Astrocyte (in vitro differentiated cells and primary cell): ENCODE data around the gene TENM4.

Source experiments
- EZH2 ChIP-seq: IDR thresholded peaks from 2 replicates; pipeline ENCODE4 v1.6.1; 2012; ENCODE audit warnings: mild to moderate bottlenecking, low read length, inconsistent platforms; ENCODE audit not compliant: insufficient read depth
- TF ChIP-seq, protein P1 (sequence below): IDR thresholded peaks from 2 replicates; pipeline ENCODE4 v1.5.1; 2011; ENCODE audit warnings: low read depth, mild to moderate bottlenecking, inconsistent platforms, low read length, moderate library complexity; ENCODE audit not compliant: insufficient read depth

DNA sequence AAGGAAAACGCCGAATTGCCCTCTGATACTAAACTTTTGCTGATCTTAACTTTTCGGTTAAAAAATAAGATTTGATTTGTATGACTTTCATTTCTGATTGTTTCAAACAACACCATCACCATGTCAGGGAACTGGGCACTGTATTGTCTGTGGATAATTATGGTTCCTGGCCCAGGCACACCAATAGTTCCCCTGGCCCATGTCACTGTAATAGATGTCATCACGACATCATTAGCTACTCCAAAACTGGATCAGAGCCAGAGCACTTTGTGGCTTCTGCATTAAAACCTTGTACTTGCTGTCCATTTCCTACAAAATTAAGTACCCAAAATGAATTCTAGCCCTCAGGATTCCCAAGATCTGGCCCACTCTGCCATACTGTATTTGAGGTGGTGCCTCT, 746.7 kb downstream of the TENM4 start:
- TF ChIP-seq, protein P1, sequence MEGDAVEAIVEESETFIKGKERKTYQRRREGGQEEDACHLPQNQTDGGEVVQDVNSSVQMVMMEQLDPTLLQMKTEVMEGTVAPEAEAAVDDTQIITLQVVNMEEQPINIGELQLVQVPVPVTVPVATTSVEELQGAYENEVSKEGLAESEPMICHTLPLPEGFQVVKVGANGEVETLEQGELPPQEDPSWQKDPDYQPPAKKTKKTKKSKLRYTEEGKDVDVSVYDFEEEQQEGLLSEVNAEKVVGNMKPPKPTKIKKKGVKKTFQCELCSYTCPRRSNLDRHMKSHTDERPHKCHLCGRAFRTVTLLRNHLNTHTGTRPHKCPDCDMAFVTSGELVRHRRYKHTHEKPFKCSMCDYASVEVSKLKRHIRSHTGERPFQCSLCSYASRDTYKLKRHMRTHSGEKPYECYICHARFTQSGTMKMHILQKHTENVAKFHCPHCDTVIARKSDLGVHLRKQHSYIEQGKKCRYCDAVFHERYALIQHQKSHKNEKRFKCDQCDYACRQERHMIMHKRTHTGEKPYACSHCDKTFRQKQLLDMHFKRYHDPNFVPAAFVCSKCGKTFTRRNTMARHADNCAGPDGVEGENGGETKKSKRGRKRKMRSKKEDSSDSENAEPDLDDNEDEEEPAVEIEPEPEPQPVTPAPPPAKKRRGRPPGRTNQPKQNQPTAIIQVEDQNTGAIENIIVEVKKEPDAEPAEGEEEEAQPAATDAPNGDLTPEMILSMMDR: no peak
- no peak for TF ChIP-seq EZH2
